Measurements from ENCODE around the gene DAPK1. TPM values are rescaled to one million over a fixed set of nuclear protein-coding genes. Genes with fewer than 3 reads are reported as not detected.
A peak's percentile ranks its signal among the peaks of the same experiment; 100 is the strongest.

DAPK1 gene
- total RNA-seq, 1 donor from 2014 or later, result 17.8 TPM

DNA sequence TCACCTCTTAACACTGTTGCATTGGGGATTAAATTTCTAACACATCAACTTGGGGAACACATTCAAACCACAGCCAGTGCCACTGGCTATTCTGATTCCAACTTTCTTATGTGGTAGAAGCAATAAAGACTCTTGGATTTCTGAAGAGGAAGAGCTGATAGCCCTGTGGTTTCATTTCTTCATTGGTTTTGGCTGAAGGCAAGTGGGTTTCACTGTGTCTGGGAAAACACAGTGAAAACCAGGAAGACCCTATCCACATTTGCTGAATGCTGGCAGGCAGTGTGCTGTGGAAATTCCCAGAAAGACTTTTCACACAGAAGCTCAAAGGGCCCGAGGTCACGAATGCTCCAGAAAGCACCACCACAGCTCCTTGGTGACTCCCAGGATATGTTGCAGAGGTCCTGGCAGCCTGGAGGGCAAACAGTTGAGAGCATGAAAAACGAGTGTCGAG lies 67.1 kb downstream of the DAPK1 start:
- H3K36me3 ChIP-seq, result no peaks in the 10 kb centered on the region
- peaks cover 0 to 8% of the 10 kb centered on the region in 2 donors for H3K4me1 ChIP-seq
- TF ChIP-seq, protein P1, sequence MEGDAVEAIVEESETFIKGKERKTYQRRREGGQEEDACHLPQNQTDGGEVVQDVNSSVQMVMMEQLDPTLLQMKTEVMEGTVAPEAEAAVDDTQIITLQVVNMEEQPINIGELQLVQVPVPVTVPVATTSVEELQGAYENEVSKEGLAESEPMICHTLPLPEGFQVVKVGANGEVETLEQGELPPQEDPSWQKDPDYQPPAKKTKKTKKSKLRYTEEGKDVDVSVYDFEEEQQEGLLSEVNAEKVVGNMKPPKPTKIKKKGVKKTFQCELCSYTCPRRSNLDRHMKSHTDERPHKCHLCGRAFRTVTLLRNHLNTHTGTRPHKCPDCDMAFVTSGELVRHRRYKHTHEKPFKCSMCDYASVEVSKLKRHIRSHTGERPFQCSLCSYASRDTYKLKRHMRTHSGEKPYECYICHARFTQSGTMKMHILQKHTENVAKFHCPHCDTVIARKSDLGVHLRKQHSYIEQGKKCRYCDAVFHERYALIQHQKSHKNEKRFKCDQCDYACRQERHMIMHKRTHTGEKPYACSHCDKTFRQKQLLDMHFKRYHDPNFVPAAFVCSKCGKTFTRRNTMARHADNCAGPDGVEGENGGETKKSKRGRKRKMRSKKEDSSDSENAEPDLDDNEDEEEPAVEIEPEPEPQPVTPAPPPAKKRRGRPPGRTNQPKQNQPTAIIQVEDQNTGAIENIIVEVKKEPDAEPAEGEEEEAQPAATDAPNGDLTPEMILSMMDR (IDR thresholded peaks at IDR 0.05), result no peak
- no peak overlapping the region for H3K4me3 ChIP-seq
- H3K27me3 ChIP-seq, result no peaks in the 10 kb centered on the region
- H3K9me3 ChIP-seq, result no peaks in the 10 kb centered on the region
- intact Hi-C loops (cut with DNase I), result no loop called here
- DNase-seq (ENCODE audit: low spot score in 2 of 2), result no peak
- H3K27ac ChIP-seq, result no peak overlapping the region

DNA sequence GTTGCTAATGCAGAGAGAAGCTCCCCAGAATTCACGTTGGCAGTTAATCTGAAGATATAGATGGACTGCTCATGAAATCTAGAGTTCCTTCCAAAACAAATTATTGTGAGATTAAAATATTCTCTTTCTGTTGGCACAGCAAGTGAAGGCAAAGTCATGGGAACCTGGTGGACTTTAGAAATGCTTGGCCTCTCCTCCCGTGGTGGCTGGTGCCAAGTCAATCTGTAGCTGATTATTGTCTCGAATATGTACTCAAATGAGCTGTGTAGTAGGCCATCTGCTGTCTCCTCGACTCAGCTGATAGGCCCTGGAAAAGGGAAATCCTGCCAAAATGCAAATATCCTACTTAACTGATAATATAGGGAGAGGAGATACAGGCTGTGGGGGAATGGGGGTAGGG lies 69.3 kb downstream of the DAPK1 start:
- intact Hi-C loops (cut with DNase I), result no loop called here
- TF ChIP-seq, protein P1 (IDR thresholded peaks at IDR 0.05), result no peak
- no peaks in the 10 kb centered on the region for H3K36me3 ChIP-seq
- DNase-seq (ENCODE audit: low spot score in 2 of 2), result no peak
- no peak overlapping the region for H3K4me3 ChIP-seq
- no peaks in the 10 kb centered on the region for H3K27me3 ChIP-seq
- H3K4me1 ChIP-seq, result peaks cover 0 to 13% of the 10 kb centered on the region in 2 donors
- no peak overlapping the region for H3K27ac ChIP-seq
- H3K9me3 ChIP-seq, result no peaks in the 10 kb centered on the region

DNA sequence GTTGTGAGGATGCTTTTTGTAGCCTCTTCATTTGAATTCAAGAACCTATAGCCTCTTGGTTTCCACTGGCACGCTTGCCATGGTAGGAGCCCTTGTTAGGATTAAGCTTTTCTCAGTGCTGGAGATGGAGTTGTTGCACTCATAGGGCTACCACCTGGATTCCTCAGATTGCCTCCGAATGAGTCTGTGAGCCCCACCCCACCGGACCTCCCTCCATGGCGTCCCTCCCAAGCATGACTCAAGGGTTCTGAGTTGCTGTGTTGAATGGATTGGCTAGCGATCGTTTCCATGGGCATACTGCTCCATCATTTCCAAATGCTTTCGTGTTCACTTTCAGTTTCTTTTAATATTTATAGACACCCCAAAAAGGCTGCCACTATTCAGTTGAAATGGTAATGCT lies 69.9 kb downstream of the DAPK1 start:
- H3K9me3 ChIP-seq, result no peaks in the 10 kb centered on the region
- intact Hi-C loops (cut with DNase I), result no loop called here
- TF ChIP-seq, protein P1 (IDR thresholded peaks at IDR 0.05), result no peak
- H3K27me3 ChIP-seq, result no peaks in the 10 kb centered on the region
- peak overlapping the region in 1 of 2 donors; percentile 48 for H3K4me3 ChIP-seq
- no peaks in the 10 kb centered on the region for H3K36me3 ChIP-seq
- H3K4me1 ChIP-seq, result peaks cover 0 to 13% of the 10 kb centered on the region in 2 donors
- DNase-seq (ENCODE audit: low spot score in 2 of 2), result no peak
- no peak overlapping the region for H3K27ac ChIP-seq

DNA sequence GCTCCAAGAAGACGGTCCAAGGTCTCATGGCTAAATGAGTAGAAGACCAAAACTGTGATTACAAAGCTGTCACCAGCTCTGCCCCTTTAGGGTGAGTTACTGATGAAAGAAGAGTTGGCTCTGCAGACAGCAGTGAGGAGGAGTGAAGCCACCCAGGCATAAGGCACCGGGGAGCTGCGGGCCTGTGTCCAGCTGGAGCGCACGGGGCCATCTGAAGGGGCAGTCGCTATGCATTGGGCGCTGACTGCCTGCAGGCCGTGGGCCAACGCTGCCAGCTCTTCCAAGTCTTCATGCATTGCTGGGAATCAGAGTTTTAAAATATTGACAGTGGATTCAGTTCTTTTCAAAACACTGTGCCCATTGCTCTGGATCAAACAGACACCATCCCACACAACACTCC lies 70.3 kb downstream of the DAPK1 start:
- no peak for DNase-seq (ENCODE audit: low spot score in 2 of 2)

DNA sequence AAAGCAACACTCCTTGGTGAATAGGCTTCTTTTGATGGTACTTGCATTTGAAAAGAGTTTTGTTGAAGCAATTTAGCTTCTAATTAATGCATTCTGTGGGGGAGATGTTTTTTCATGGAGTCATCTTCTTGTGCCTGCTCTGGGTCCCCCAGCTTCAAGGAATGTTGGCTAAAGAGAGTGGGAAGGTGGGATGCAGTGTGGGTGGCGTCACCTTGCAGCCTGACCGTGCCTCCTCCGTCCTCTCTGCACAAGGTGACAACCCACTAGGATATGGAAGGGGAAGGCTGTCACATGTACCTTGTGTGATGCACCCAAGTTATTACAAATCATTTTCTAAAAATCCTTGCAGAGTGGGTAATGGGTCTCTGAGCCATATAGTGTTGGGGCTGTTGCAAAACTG lies 70.7 kb downstream of the DAPK1 start:
- TF ChIP-seq, protein P1 (IDR thresholded peaks at IDR 0.05), result no peak
- Histone ChIP-seq H3K27ac (no peak overlapping the region), H3K4me3 (peak overlapping the region in 1 of 2 donors; percentile 48), H3K4me1 (peaks cover 0 to 13% of the 10 kb centered on the region in 2 donors), H3K36me3 (no peaks in the 10 kb centered on the region), H3K9me3 (no peaks in the 10 kb centered on the region), H3K27me3 (no peaks in the 10 kb centered on the region)
- intact Hi-C loops (cut with DNase I), result no loop called here
- no peak for DNase-seq (ENCODE audit: low spot score in 2 of 2)

More for the DNA sequence above, 70.3 kb downstream of the DAPK1 start:
- TF ChIP-seq, protein P1 (IDR thresholded peaks at IDR 0.05), result no peak
- H3K4me3 ChIP-seq, result peak overlapping the region in 1 of 2 donors; percentile 48
- no peaks in the 10 kb centered on the region for H3K27me3 ChIP-seq
- no peaks in the 10 kb centered on the region for H3K36me3 ChIP-seq
- peaks cover 0 to 13% of the 10 kb centered on the region in 2 donors for H3K4me1 ChIP-seq
- H3K9me3 ChIP-seq, result no peaks in the 10 kb centered on the region
- intact Hi-C loops (cut with DNase I), result no loop called here
- H3K27ac ChIP-seq, result no peak overlapping the region

DNA sequence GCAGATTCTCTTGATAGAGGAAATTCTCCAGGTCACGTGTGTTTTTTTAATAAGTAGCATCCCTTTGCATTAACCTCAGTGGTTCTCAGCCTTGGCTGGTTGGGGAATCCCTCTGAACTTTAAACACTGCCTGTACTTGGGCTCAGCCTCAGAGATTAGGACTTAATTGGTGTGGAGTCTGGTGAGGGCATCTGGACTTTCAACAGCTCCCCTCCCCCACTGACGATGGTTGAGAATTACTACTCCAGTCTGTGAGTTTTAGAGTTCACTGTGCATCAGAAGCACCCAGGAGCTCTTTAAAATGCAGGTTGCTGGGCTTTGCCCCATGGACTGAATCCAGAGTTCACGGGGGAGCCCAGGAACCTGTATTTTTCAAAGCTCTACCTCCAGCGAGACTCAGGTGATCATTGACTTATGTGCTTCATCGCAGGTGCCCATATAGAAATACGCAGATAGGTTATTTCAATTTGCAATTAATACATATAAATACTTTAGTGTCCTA lies 71.4 kb downstream of the DAPK1 start:
- Histone ChIP-seq H3K36me3 (no peaks in the 10 kb centered on the region), H3K27ac (no peak overlapping the region), H3K4me1 (peaks cover 0 to 13% of the 10 kb centered on the region in 2 donors), H3K27me3 (no peaks in the 10 kb centered on the region), H3K9me3 (no peaks in the 10 kb centered on the region), H3K4me3 (no peak overlapping the region)
- DNase-seq (ENCODE audit: low spot score in 2 of 2), result no peak
- TF ChIP-seq, protein P1 (IDR thresholded peaks at IDR 0.05), result no peak
- intact Hi-C loops (cut with DNase I), result no loop called here
